SH-SY5Y (cell line): ENCODE data around the gene NLGN2.

Source experiments
- GATA2 ChIP-seq: IDR thresholded peaks from 2 replicates; pipeline ENCODE4 v1.6.1; 2011; ENCODE audit warnings: mild to moderate bottlenecking, low read depth, low read length
- GATA3 ChIP-seq: IDR thresholded peaks from 2 replicates; pipeline ENCODE4 v1.6.1; 2011; ENCODE audit warnings: low read depth, mild to moderate bottlenecking, low read length, moderate library complexity

Gene NLGN2

DNA sequence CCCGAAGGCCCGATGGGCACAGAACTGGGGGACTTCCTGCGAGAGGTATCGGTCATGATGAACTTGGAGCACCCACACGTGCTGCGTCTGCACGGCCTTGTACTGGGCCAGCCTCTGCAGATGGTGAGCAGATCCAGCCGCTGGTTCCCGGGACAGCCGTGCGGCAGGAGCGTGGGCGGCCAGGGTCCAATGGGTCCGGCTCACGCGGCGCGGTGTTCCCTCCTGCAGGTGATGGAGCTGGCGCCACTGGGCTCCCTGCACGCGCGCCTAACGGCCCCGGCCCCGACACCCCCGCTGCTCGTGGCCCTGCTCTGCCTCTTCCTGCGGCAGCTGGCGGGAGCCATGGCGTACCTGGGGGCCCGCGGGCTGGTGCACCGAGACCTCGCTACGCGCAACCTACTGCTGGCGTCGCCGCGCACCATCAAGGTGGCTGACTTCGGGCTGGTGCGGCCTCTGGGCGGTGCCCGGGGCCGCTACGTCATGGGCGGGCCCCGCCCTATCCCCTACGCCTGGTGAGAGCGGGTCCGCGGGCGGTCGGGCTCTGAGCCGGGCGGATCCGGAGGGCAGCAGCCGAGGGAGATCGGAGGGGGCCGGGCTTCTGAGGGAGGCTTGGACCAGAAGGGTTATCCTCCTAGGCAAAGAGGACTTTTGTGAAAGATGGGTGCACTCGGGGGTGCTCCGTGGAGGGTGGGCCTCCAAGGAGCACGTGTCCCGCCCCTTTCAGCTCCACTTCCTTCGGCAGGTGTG is 23.7 kb upstream of the NLGN2 start:
- TF ChIP-seq GATA2, result no peak
- TF ChIP-seq GATA3, result no peak

DNA sequence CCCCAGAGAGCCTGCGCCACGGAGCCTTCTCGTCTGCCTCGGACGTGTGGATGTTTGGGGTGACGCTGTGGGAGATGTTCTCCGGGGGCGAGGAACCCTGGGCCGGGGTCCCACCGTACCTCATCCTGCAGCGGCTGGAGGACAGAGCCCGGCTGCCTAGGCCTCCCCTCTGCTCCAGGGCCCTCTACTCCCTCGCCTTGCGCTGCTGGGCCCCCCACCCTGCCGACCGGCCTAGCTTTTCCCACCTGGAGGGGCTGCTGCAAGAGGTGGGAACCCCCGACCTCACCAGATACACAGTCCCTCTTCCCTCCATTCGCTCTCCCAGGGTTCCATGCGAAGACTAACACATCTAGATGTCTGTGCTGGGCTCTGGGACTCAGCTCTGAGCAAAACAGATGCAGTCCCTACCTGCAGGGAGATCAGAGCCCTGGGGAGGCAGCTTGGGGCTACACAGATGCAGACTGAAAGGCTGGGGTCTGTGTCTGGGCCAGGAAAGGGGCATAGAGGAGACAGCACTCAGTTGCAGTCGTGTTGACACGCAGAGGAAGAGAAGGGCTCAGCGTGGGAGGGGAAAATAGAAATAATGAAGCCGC is 23.1 kb upstream of the NLGN2 start:
- TF ChIP-seq GATA2, result no peak
- TF ChIP-seq GATA3, result no peak

DNA sequence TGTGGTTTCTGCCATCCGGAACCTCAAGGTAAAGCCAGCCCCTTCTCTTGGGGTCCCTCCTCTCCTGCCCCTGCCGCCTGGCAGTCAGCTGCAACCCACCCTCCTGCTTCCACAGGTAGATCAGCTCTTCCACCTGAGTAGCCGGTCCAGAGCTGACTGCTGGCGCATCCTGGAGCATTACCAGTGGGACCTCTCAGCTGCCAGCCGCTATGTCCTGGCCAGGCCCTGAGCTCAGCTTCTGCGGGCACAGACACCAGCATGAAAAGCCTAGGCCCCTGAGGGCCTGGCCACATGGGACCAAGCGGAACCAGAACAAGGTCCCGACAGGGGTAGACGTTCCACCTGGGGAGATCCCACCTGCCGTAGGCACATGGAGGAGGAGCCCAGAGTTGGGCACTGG is 18.8 kb upstream of the NLGN2 start:
- TF ChIP-seq GATA3, result no peak
- TF ChIP-seq GATA2, result no peak

DNA sequence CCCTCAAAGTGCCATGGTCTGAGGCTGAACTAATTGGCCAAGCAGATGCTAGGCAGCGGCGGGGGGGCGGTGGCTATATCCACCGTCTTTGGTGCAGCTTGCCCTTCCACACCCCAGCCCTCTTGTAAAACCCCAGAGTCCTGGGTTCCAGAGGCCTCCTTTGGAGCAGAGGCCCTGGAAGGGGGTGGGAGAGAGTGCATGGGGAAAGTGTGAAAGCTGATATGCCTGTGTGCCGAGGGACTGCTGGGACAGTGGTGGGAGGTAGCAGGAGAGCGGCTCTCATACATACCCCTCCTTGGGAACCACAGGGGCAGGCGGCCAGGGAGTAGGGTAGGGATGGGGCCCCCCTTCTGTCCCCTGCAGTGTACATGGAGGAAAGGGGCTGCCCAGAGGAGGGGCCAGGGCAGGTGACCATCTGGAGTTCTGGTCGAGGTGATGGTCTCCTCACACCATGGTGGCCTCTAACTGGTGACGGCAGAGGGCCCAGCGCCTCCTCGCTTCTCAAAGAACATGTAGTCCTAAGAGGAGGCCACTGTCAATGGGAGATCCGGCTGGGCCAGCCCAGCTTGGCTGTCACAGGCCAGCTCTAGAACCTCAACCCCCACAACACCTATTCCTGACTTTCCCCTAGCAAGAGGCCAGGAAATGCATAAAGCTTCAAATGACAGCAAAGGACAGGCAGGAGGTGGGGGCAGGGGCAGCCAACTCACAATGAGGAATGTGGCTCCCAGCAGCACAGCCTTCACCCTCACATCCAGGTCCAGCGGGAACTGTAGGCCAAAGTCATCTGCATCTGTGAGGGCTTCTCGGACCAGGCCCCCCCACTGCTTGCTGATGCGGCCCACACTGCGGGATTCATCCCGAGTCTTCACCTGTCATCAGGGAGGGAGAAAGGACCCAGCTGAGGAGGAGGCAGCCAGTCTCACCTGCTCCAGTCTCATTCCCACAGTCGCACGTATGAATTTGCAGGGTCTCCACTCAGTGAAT is 17.4 kb upstream of the NLGN2 start:
- TF ChIP-seq GATA2 (no peak), GATA3 (no peak)

DNA sequence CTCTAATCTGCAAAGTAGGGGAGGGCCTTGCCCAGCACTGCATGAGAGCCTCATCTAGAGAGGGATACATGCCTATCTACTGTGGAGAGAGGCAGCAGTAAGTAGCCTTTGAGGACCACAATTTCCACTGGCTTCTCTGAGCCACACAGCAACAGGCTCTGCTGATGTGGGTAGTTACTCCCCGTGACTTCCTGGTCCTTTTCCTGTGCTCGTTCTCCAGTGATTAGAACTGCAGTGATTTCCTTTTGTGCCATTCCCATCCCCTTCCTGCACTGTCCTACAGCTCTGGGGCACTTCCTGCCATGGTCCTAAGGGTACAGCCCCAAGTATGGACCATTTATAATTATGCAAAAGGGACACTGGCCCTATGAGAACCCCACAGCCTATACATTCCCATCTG is 16.3 kb upstream of the NLGN2 start:
- no peak for TF ChIP-seq GATA2
- no peak for TF ChIP-seq GATA3

DNA sequence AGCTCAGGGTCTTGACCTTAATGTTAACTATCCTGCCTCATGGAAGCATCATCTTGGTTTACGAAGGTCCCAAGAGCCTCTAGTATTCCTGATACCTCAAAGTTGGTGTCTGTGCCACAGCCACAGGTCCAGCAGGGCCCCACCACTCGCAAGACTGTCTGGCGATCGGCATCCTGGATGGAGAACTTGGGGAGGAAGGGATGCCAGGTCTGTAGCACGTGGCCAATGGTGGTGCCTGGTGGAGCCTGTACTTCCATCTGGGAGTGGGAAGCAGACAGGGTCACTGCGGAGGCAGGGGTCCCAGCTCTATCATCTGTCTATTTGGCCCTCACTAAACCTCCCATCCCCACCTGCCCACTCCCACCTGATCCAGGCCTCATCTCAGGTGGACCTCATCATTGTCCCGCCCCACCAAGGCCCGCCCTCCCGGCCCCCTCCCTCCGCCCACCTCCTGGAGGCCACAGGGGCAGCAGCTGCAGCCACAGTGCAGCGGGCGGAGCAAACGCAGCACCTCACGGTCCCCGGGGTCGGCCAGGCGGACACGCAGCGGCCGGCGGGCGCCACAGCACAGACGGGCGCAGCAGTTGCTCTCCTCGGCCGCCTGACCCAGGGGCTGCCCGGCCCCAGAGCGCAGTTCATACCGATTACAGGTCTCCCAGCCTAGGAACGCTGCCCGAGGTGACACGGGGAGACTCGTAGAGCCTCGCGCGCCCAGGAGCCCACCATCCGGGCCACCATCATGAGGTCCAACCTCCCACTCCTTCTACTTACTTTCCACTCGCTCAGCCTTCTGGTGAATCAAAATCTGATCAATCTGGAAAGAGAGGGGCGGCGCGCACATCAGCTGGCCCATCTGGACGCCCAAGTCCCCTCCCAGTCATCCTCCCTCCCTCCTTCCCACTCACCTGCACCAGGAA is 14.7 kb upstream of the NLGN2 start:
- TF ChIP-seq GATA3 (no peak), GATA2 (no peak)

DNA sequence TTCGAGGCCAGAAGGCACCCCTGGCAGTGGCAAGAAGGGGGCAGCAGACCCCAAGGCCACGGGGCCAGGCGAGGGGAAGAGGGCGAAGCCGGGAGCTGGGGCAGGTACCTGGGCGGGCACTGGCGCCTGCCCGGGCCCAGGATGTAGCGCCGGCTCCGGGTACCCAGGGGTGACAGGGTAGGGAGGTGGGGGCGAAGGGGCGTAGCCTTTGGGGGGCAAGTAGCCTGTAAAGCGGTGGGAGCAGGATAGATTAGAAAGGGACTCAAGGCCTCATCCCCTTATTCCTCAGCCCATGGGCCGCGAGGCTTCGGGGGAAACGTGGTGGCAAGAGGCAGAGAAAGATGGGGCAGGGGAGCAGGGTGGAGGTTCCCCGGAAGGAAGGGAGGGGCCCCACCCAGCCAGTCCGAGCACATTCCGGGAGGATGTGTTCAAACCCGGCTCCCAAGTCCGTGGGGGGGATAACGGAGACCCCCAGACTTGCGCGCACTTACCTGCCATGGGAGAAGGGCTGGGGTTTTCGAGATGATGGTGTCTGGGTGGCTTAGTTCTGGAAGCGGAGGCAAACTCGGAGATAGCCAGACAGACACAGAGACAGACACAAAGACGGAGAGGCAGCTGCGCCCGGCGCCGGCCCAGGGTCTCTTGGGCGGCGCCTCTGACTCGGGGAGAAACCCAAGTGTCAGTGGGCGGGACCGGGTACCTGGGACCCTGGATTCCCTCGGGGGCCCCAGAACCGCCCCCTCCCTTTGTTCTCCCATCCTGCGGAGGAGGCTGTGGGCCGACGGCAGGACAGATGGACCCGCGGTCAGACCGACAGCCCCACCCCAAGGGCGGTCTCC is 13.8 kb upstream of the NLGN2 start:
- TF ChIP-seq GATA2 (no peak), GATA3 (no peak)

DNA sequence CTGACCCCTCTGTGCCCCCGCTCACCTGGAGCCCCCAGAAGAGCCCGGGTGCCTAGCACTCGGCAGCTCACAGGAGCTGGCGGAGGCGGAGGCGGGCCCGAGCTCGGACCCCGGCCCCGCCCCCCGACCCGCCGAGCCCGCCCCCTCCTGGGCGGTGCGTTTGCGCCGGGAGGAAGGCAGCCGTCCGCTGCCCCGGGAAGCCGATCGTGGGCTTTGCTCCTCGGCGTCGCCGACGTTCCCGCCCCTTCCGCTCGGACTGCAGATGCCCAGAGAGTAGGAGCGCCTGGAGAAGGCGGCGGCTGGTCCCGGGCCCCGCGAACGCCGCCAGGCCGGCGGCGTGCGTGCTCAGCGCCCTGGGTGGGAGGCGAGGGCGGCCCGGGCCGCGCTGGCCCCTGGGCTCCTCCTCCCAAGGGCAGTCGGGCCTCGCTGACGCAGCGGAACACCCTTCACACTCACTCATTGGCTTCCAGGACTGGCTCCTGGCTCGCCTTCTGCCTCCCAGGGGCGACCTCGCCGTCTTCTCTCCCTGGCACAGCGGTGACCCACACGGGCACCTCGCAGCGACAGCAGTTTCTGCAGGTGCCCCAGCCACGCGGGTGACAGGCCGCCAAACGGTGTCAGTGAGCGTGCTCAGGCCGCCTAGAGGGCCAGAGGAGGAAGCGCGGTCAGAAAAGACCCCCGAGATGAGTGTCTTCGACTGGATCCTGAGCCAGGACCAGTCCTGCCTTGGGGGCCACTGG is 13.0 kb upstream of the NLGN2 start, which contains the start of gene PLSCR3:
TSS of gene PLSCR3 (minus strand) at position 74 of the 740 bp plus-strand sequence. CDS start 415 bp downstream, outside the sequence.
- no peak for TF ChIP-seq GATA3
- no peak for TF ChIP-seq GATA2

DNA sequence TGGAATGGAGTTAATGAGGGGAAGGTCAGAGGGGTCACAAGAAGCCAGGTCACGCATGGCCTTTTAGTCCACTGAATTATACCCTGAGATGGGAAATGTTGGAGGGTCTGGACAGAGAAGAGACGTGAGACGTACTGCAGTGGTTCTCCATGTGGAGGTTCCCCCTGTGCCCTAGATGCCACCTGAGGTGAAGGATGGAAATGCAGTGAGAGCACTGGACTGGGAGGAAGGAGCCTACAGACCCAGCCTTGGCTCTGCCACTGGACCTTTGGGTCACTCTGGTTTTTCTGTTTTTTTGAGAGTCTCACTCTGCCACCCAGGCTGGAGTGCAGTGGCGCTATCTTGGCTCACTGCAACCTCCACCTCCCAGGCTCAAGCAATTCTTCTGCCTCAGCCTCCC is 11.5 kb upstream of the NLGN2 start:
- TF ChIP-seq GATA2 (no peak), GATA3 (no peak)

DNA sequence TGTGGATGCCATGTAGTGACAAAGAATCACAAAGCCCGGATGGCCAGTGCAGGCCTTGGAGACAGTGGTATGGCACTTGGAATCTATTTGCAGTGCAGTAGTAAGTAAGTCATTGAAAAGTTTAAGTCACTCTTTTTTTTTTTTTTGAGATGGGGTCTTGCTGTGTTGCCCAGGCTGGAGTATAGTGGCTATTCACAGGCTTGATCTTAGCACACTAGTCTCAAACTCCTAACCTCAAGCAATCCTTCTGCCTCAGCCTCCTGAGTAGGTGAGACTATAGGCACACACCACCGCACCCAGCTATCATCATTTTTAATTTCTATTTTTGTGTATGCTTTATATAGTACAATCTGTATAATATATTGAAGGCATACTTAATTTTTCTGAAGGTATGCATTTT is 9.0 kb upstream of the NLGN2 start:
- TF ChIP-seq GATA3 (no peak), GATA2 (no peak)

DNA sequence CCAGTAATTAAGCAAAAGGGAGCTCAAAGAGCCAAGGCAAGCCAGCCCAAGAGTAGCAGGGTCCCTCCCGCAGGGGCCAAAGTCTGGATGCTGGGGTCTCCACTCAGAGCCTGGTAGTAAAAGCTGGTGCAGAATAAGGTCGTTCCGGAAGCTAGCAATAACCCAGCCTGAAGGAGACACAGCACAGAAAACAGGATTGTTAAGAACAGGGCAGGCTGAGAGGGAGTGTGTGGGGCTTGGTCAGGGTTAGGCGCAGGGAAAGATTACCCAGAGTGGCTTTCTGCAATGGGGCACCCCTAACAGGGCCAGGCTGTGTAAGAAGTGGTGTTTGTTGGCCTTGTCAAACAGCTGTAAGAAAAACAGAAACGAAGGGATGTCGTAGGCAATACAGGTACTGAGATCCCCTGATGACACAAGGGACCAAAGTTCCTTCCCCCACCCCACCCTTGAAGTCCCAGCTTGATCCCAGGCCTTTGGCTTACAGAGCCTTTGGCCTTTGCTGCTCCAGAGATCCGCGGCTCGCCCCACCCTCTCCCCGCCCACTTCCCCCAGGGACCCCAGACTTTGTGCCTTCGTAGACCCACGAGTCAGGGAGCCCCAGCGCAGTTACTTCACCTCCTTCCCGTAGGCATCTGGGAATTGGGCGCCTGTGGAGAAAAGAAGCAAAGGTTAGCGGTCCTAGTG is 4.5 kb upstream of the NLGN2 start:
- TF ChIP-seq GATA2, result no peak
- TF ChIP-seq GATA3, result no peak

DNA sequence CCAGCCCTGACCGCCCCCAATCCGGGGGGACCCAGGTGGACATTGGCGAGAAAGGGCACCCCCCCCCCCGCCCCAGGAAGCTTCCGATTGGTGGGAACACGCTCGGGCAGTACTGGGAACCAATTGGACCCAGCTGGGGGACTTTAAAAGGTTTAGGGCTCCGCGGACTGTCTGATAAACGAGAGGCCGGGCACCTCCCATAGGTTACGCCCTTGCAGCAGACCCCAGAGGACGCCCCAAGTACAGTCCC is 4.0 kb upstream of the NLGN2 start:
- TF ChIP-seq GATA3 (no peak), GATA2 (no peak)
